Measurements from ENCODE around the gene ZDHHC5. TPM values are rescaled to one million over a fixed set of nuclear protein-coding genes. Genes with fewer than 3 reads are reported as not detected.

Gene ZDHHC5
- total RNA-seq, 2 experiments from 2014 or later = 46.2 to 60.0 TPM

GRCh38 chr11:57634311-57634710, 33.6 kb upstream of the ZDHHC5 start:
- no peaks in the 10 kb centered on the region for H3K36me3 Mint-ChIP-seq (ENCODE audit: low read depth)
- peaks cover 10% of the 10 kb centered on the region for H3K4me1 Mint-ChIP-seq
- ATAC-seq (no peak), DNase-seq (no peak)
- H3K4me3 Mint-ChIP-seq = no peak overlapping the region
- H3K27me3 Mint-ChIP-seq = peaks cover 15% of the 10 kb centered on the region
- POLR2A ChIA-PET = interaction anchor here (0.6 kb wide), 1 partner anchor 169 kb away, joined by 3 read pairs; no protein-coding TSS in a partner anchor
- CTCF ChIA-PET = interaction anchor here (0.6 to 1.6 kb wide), 7 partner anchors 10 to 1148 kb away, joined by 3 to 5 read pairs (median 3); partner anchors contain the start of gene UBE2L6
- intact Hi-C loops (cut with DNase I, micrococcal nuclease) = no loop called here
- H3K27ac Mint-ChIP-seq = no peak overlapping the region
- H3K9me3 Mint-ChIP-seq (ENCODE audit: low read depth) = no peaks in the 10 kb centered on the region

GRCh38 chr11:57635246-57635645, 32.7 kb upstream of the ZDHHC5 start:
- ATAC-seq = no peak
- no peak for DNase-seq
- Mint-ChIP-seq H3K27me3 (peaks cover 15% of the 10 kb centered on the region), H3K4me1 (peaks cover 10% of the 10 kb centered on the region), H3K9me3 (ENCODE audit: low read depth) (no peaks in the 10 kb centered on the region), H3K36me3 (ENCODE audit: low read depth) (no peaks in the 10 kb centered on the region), H3K4me3 (no peak overlapping the region), H3K27ac (no peak overlapping the region)
- intact Hi-C loops (cut with DNase I, micrococcal nuclease) = no loop called here
- CTCF ChIA-PET = interaction anchor here (1.6 kb wide), 1 partner anchor 9 kb away, joined by 5 read pairs; no protein-coding TSS in a partner anchor
- POLR2A ChIA-PET = no interaction called here

GRCh38 chr11:57637626-57638004, 30.3 kb upstream of the ZDHHC5 start:
- no peaks in the 10 kb centered on the region for H3K36me3 Mint-ChIP-seq (ENCODE audit: low read depth)
- ChIA-PET POLR2A (no interaction called here), CTCF (interaction anchor here (0.9 to 1.6 kb wide), 3 partner anchors 23 to 69 kb away, joined by 3 to 5 read pairs (median 3); no protein-coding TSS in a partner anchor)
- H3K4me1 Mint-ChIP-seq = peaks cover 10% of the 10 kb centered on the region
- ATAC-seq (no peak), DNase-seq (no peak)
- H3K27me3 Mint-ChIP-seq = peaks cover 11% of the 10 kb centered on the region
- H3K27ac Mint-ChIP-seq = no peak overlapping the region
- H3K9me3 Mint-ChIP-seq (ENCODE audit: low read depth) = no peaks in the 10 kb centered on the region
- intact Hi-C loops (cut with DNase I, micrococcal nuclease) = no loop called here
- H3K4me3 Mint-ChIP-seq = peak overlapping the region; percentile 82

GRCh38 chr11:57638005-57638781, 29.7 kb upstream of the ZDHHC5 start:
- ATAC-seq (peak; percentile 60), DNase-seq (peak; percentile 41)
- ChIA-PET POLR2A (no interaction called here), CTCF (interaction anchor here (0.7 to 7.3 kb wide), 4 partner anchors 11 to 145 kb away, joined by 3 to 80 read pairs (median 7); no protein-coding TSS in a partner anchor)
- Mint-ChIP-seq H3K4me1 (peaks cover 10% of the 10 kb centered on the region), H3K27me3 (peaks cover 11% of the 10 kb centered on the region), H3K4me3 (peak overlapping the region; percentile 82), H3K36me3 (ENCODE audit: low read depth) (no peaks in the 10 kb centered on the region), H3K27ac (peak overlapping the region; percentile 42), H3K9me3 (ENCODE audit: low read depth) (no peaks in the 10 kb centered on the region)
- intact Hi-C loops (cut with DNase I, micrococcal nuclease) = no loop called here

GRCh38 chr11:57638811-57639320, 29.0 kb upstream of the ZDHHC5 start:
- Mint-ChIP-seq H3K9me3 (ENCODE audit: low read depth) (no peaks in the 10 kb centered on the region), H3K4me3 (peak overlapping the region; percentile 82), H3K4me1 (peaks cover 10% of the 10 kb centered on the region), H3K36me3 (ENCODE audit: low read depth) (no peaks in the 10 kb centered on the region), H3K27me3 (peaks cover 18% of the 10 kb centered on the region), H3K27ac (no peak overlapping the region)
- intact Hi-C loops (cut with DNase I, micrococcal nuclease) = no loop called here
- peak; percentile 17 for ATAC-seq
- ChIA-PET CTCF (interaction anchor here (0.7 to 7.3 kb wide), 7 partner anchors 10 to 293 kb away, joined by 3 to 118 read pairs (median 5); partner anchors contain the start of gene UBE2L6), POLR2A (no interaction called here)
- peak; percentile 40 for DNase-seq

GRCh38 chr11:57639321-57640067, 28.4 kb upstream of the ZDHHC5 start:
- Mint-ChIP-seq H3K27ac (no peak overlapping the region), H3K27me3 (peaks cover 14% of the 10 kb centered on the region), H3K9me3 (ENCODE audit: low read depth) (no peaks in the 10 kb centered on the region), H3K36me3 (ENCODE audit: low read depth) (no peaks in the 10 kb centered on the region), H3K4me3 (peak overlapping the region; percentile 82), H3K4me1 (peaks cover 10% of the 10 kb centered on the region)
- intact Hi-C loops (cut with DNase I, micrococcal nuclease) = loop anchor here in 1 of 2 experiments (2.0 kb wide), 2 partner anchors 147 to 295 kb away; no protein-coding TSS in a partner anchor
- ChIA-PET POLR2A (interaction anchor here (0.6 kb wide), 1 partner anchor 37 kb away, joined by 5 read pairs; no protein-coding TSS in a partner anchor), CTCF (interaction anchor here (0.7 to 7.3 kb wide), 15 partner anchors 8 to 799 kb away, joined by 3 to 118 read pairs (median 9); partner anchors contain the start of genes CLP1 and UBE2L6)
- peak; percentile 27 for ATAC-seq
- DNase-seq = peak; percentile 42

- intact Hi-C loops (cut with DNase I, micrococcal nuclease) = loop anchor here in 1 of 2 experiments (2.0 kb wide), 2 partner anchors 147 to 295 kb away; no protein-coding TSS in a partner anchor
- Mint-ChIP-seq H3K27me3 (peaks cover 12% of the 10 kb centered on the region), H3K9me3 (ENCODE audit: low read depth) (no peaks in the 10 kb centered on the region), H3K36me3 (ENCODE audit: low read depth) (no peaks in the 10 kb centered on the region), H3K4me3 (no peak overlapping the region), H3K27ac (no peak overlapping the region), H3K4me1 (peaks cover 10% of the 10 kb centered on the region)
- POLR2A ChIA-PET = interaction anchor here (0.6 to 0.7 kb wide), 2 partner anchors 20 to 38 kb away, joined by 3 to 5 read pairs; no protein-coding TSS in a partner anchor
- DNase-seq (no peak), ATAC-seq (no peak)
- CTCF ChIA-PET = interaction anchor here (0.5 to 7.3 kb wide), 27 partner anchors 9 to 799 kb away, joined by 3 to 118 read pairs (median 5); partner anchors contain the start of genes CLP1, SLC43A1, SLC43A3 and UBE2L6
Measured at GRCh38 chr11:57640068-57640800, 27.7 kb upstream of the ZDHHC5 start.

GRCh38 chr11:57641011-57641807, 26.7 kb upstream of the ZDHHC5 start:
- H3K9me3 Mint-ChIP-seq (ENCODE audit: low read depth) = no peaks in the 10 kb centered on the region
- no peaks in the 10 kb centered on the region for H3K36me3 Mint-ChIP-seq (ENCODE audit: low read depth)
- ATAC-seq (peak; percentile 31), DNase-seq (peak; percentile 39)
- H3K27ac Mint-ChIP-seq = no peak overlapping the region
- CTCF ChIA-PET = interaction anchor here (0.5 to 7.3 kb wide), 28 partner anchors 10 to 296 kb away, joined by 3 to 118 read pairs (median 5); partner anchors contain the start of genes CLP1, SLC43A1, SLC43A3 and TIMM10
- H3K27me3 Mint-ChIP-seq = peaks cover 21% of the 10 kb centered on the region
- intact Hi-C loops (cut with DNase I, micrococcal nuclease) = loop anchor here (1.0 to 2.0 kb wide), 4 partner anchors 73 to 296 kb away; no protein-coding TSS in a partner anchor
- POLR2A ChIA-PET = interaction anchor here (0.7 kb wide), 1 partner anchor 73 kb away, joined by 3 read pairs; the partner anchor contains the start of gene UBE2L6
- peaks cover 10% of the 10 kb centered on the region for H3K4me1 Mint-ChIP-seq
- no peak overlapping the region for H3K4me3 Mint-ChIP-seq

- ChIA-PET CTCF (interaction anchor here (0.6 to 7.3 kb wide), 28 partner anchors 9 to 200 kb away, joined by 3 to 80 read pairs (median 5); partner anchors contain the start of genes SLC43A1 and UBE2L6), POLR2A (interaction anchor here (0.6 kb wide), 1 partner anchor 208 kb away, joined by 4 read pairs; no protein-coding TSS in a partner anchor)
- Mint-ChIP-seq H3K27ac (no peak overlapping the region), H3K27me3 (peaks cover 42% of the 10 kb centered on the region), H3K9me3 (ENCODE audit: low read depth) (no peaks in the 10 kb centered on the region), H3K4me1 (peaks cover 24% of the 10 kb centered on the region), H3K36me3 (ENCODE audit: low read depth) (no peaks in the 10 kb centered on the region), H3K4me3 (no peak overlapping the region)
- ATAC-seq = no peak
- DNase-seq = no peak
- intact Hi-C loops (cut with DNase I, micrococcal nuclease) = loop anchor here (1.0 kb wide), 2 partner anchors 151 to 187 kb away; no protein-coding TSS in a partner anchor
Measured at GRCh38 chr11:57643802-57644201, 24.1 kb upstream of the ZDHHC5 start.
